GM12864 (cell line): ENCODE measurements around the gene PAPPA.

ENCODE experiments used
- DNase-seq: peaks from one replicate; pipeline ENCODE4 v3.0.0-alpha.2; 2011; ENCODE audit warnings: low read depth
- H3K4me3 ChIP-seq: 2 replicates; pipeline ENCODE4 v1.5.1; 2011; ENCODE audit warnings: mild to moderate bottlenecking, low read depth, low read length, control low read depth
- CTCF ChIP-seq: IDR thresholded peaks from 2 replicates; pipeline ENCODE4 v1.5.1; 2011; ENCODE audit warnings: low read depth, mild to moderate bottlenecking, moderate library complexity, low read length, control low read depth, inconsistent platforms; ENCODE audit errors: missing control alignments

Gene PAPPA

GRCh38 chr9:116361547-116361946 lies 208.0 kb downstream of the PAPPA start:
- H3K4me3 ChIP-seq = no peak overlapping the region
- DNase-seq = no peak
- TF ChIP-seq CTCF = no peak

- DNase-seq = no peak
- H3K4me3 ChIP-seq = no peak overlapping the region
- TF ChIP-seq CTCF = no peak
These were observed 208.9 kb downstream of the PAPPA start for GRCh38 chr9:116362493-116362892.

GRCh38 chr9:116365056-116365471 lies 211.5 kb downstream of the PAPPA start:
- no peak for DNase-seq
- TF ChIP-seq CTCF = no peak
- no peak overlapping the region for H3K4me3 ChIP-seq

GRCh38 chr9:116366241-116366640 lies 212.7 kb downstream of the PAPPA start:
- H3K4me3 ChIP-seq = no peak overlapping the region
- no peak for TF ChIP-seq CTCF
- no peak for DNase-seq

- no peak for TF ChIP-seq CTCF
- no peak for DNase-seq
- H3K4me3 ChIP-seq = no peak overlapping the region
These were observed 215.1 kb downstream of the PAPPA start for GRCh38 chr9:116368680-116369079.

- TF ChIP-seq CTCF = no peak
- H3K4me3 ChIP-seq = no peak overlapping the region
- no peak for DNase-seq
These were observed 216.1 kb downstream of the PAPPA start for GRCh38 chr9:116369706-116370105.

- no peak for TF ChIP-seq CTCF
- no peak overlapping the region for H3K4me3 ChIP-seq
- DNase-seq = no peak
These were observed 217.0 kb downstream of the PAPPA start for GRCh38 chr9:116370556-116370955.
